Activated CD4-positive, alpha-beta T cell treated with anti-CD3 and anti-CD28 coated beads, Interleukin-2, amount 50 U/mL, for 24 hours (primary cell): ENCODE data around the gene KCTD13.
A peak's percentile ranks its signal among the peaks of the same experiment; 100 is the strongest.
"Not testable (repeated sequence)": the region's sequence is repeated elsewhere in the genome, so short reads cannot be mapped to it uniquely, and the experiment has no call there.

ENCODE experiments used
- DNase-seq, 2 donors: peaks; one replicate each; pipeline ENCODE4 v3.0.0-alpha.2; 2020; ENCODE audit warnings: low read depth in 1 of 2, low spot score in 1 of 2

KCTD13 gene

DNA sequence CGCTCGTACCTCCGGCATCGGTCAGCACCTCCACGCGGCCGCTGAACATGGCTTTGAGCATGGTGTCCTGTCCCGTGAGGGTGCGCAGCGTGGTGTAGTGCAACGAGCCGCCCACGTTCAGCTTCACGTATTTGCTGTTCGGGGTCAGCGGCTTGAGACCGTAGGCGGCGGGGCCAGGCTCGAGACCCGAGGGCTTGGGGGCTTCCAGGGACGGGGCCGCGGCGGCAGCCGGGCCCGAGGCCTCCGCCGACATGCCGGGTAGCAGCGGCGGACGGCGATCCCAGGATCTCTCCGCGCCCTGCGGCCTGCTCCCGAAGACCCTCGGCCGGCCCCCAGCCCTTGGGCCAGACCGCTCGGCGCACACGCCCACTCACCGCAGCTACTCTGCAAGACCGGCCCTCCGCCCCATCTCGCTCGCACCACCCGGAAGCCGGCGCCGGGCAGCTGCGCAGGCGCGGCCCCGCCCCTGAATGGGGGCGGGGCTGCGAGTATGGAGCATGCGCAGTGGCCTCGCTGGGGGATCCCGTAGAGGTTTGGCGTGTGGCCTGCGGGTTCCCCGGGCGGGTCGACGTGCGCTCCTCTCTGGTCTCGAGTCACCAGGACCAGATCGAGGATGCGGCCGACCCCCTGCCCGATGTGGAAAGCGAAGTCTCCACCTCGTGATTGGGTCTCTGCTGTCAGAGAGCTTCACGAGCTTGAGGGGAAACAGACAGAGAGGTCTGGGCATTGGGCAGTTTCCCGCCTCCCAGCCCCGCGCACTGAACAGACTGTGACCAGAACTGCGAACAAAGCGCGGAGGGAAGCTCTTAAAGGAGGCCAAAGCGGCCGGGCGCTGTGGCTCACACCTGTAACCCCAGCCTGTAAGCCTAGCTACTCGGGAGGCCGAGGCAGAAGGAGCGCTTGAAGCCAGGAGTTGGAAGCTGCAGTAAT, at the start of gene KCTD13:
Gene KCTD13 (minus strand): TSS at position 446 of the 930 bp plus-strand sequence. CDS start 193 bp downstream, at position 253.
- DNase-seq: peak; percentile 85 to 95

- DNase-seq: no peak
Observed at GRCh38 chr16:29975134-29975538, 49.1 kb upstream of the KCTD13 start.

DNA sequence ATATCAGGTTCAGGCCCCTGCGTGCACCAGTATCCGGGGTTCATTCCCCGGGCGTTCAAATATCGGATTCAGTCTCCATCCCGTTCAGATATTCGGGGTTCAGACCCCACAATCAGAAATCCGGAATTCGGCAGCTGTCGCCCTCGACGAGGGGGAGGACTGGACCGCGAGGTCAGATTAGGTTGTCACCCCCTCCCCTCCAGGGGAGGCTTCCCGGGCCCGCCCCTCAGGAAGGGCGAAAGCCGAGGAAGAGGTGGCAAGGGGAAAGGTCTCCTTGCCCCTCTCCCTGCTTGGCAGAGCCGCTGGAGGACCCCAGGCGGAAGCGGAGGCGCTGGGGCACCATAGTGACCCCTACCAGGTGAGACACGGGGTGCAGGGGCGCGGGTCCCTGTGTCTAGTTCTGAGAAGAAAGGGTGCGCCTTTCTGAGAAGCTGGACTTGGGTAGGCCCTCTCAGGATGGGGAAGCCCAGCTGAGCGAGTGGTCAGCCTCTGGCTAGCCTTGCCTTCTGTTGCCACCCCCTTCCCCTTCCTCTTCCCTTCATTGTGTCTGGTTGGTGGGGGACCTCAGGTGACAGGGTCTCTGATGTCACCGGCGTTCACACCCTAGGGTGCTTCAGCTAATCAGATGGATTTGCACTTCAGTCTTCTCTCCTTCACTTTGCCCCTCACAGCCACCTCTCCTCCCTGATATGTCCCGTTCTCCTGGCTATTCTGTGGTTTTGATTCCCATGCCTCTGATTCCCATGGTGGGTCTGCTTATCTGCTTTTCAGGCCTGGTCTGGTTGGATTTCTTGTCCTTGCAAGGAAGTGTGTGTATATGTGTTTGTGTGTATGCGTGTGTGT, 48.5 kb upstream of the KCTD13 start:
- no peak for DNase-seq

DNA sequence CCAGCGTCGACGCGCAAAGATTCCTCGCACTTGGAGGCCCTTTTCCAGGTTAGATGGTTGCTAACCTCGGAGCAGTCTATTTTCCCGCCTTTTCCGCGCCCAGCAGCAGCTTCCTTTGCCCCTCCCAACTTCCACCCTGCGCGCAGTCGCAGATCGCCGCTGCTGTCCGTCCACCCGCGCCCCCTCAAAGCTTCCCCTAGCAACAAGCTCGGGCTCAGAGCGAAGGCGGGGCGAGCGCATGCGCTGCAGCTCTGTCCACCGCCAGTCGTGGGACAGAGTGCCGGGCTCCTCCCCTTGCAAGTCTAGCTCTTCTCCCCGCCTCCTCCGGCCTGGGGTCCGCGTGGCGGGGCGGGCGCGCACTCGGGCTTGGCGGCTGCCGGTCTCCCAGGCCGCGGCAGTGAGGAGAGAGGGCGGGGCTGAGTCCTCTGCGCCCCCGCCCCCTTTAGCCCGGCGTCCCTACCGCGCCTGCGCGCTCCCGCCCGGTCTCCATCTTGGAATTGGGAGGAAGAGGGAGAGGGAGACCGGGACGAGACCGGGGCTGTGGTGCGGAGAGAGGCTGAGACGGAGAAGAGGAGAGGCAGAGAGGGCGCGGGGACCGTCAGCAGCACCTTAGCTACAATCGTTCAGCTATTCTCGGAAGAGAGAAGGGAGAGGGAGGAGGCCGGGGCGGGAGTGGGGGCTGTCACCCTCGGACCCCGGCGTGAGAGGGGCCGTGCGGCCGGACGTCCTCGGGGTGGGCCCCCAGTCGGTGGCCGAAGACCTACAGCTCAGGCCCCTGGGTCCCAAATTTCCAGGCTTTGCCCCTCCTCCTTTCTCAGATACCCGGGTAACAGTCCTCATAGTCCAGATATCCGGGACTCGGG, 47.6 kb upstream of the KCTD13 start, which contains the start of gene TAOK2:
Gene TAOK2 (plus strand): TSS at position 485 of the 863 bp plus-strand sequence. CDS start 3,905 bp downstream, outside the sequence.
- DNase-seq: peak; percentile 93 to 94

DNA sequence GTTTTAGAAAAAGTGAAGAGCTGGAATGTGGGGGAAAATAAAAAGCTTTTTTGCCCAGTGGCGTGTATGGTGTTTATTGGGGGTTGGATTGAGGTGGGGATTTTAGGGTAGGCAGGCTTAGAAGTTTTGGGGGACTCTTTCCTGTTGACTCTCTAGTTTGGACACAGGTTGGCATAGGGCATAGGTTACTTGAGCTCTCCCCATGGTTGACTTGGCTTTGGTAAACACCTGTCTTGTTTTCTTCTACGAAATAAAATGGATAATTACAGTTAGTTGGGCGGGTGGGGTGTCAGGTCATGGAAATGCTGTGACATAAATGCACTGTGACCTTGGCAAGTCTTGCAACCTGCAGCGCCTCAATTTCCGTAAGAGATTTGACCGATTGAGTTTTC, 47.0 kb upstream of the KCTD13 start:
- no peak for DNase-seq

- DNase-seq: no peak
Observed at GRCh38 chr16:29972500-29972899, 46.5 kb upstream of the KCTD13 start.

DNA sequence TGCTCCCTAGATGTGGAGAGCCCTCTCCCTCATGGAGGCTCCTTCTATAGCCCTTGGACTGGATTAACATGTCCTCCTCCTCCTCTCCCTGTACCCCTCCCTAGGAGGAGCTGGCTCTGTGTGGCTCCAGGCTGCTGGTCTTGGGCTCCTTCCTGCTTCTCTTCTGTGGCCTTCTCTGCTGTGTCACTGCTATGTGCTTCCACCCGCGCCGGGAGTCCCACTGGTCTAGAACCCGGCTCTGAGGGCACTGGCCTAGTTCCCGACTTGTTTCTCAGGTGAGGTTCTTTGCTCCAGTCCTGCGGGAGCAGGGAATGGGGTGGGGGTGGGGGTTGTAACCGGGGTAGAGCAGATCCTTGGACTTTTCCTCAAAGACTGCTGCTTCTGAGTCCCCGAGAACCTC, 45.3 kb upstream of the KCTD13 start:
- no peak for DNase-seq

DNA sequence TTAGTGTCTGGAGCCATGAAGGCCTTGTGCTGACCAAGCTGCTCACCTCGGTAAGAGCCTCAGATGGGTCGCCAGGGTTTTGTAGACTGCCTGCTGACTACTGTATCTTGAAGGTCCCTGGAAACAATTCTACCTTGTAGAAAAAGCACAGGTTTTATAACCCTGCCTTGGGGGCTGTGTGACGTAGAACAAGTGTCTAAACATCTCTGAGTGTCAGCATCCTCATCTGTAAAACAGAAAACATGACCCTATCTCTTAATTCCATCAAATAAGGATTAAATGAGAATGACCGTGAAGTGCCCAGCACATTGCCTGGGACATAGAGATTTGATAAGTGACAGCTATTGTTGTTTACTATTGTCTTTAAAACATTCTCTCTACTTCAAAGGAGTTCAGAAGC, 42.2 kb upstream of the KCTD13 start:
- DNase-seq: no peak

DNA sequence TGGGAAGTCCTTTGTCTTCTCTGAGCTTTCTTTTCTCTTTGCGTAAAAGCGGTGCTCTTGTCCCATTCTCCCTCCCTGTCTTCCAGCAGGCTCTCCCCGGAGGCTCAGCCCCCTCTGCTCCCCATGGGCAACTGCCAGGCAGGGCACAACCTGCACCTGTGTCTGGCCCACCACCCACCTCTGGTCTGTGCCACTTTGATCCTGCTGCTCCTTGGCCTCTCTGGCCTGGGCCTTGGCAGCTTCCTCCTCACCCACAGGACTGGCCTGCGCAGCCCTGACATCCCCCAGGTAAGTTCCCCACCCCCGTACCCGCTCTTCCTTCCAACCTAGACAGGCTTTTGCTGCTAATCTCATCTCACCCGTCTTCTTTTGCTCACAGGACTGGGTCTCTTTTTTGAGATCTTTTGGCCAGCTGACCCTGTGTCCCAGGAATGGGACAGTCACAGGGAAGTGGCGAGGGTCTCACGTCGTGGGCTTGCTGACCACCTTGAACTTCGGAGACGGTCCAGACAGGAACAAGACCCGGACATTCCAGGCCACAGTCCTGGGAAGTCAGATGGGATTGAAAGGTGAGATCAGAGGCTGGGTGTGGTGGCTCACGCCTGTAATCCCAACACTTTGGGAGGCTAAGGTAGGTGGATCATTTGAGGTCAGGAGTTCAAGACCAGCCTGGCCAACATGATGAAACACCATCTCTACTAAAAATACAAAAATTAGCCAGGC, 37.2 kb upstream of the KCTD13 start:
- no peak for DNase-seq

- DNase-seq: no peak
Observed at GRCh38 chr16:29962344-29962994, 36.4 kb upstream of the KCTD13 start.

DNA sequence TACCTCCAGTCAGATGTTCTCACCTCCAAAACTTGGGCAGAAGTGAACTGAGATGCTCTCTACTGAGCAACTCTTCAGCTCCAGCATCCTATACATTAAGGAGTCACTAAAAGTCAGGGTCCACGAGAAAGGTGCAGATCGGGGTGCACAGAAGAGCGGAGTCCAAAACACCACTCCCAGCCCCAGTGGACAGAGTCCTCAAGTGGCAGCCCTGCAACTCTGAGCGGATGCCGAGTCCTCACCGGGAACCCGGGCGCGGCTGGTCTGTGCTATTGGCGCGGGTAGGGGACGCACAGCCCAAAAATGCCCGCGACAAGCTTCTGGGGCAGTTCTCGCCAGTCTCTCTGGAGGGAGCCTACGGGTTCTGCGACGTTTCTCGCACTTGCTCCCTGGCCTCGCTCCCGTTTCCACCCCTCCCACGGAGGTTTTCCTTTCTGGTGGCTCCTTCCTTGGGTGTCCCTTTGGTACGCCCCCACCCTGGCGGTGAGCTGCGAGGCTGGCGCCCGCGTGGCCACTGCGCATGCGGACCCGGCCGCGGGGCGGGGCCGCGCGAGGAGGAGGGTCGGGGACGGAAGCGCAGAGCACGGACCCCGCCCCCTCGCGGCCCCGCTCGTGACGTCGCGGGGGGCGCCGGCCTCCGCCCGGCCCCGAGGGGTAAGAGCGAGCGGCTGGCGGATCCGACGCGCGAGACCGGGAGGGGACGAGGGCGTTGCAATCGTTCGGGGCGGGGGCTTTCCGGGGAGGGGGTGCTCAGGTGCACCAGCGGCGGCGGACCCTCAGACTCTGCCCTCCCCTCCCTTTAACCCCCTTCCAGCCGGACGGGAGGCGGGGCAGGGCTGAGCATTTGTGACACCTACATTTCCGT, 35.7 kb upstream of the KCTD13 start, which contains the start of gene TMEM219:
Gene TMEM219 (plus strand): TSS at position 601 of the 865 bp plus-strand sequence. CDS start 1,065 bp downstream, outside the sequence.
- peak; percentile 84 to 95 for DNase-seq

DNA sequence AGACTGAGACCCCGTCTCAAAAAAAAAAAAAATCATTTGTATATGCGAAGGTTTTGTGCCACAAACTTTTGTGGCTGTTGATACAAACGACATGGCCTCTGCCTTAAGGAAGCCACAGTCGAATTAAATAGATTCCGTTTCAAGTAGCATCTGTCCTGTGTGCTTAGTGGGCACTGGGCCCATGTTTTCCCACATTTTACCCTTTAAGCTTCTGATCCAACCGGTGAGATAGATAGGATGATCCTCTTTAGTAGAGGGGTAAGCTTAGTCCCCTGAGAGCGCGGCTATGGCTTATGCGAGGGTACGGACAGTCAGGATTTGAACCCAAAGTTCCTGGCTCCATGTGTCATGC, 35.1 kb upstream of the KCTD13 start:
- no peak for DNase-seq

- not testable (repeated sequence) for DNase-seq
Observed at GRCh38 chr16:29959821-29960220, 33.8 kb upstream of the KCTD13 start.

GRCh38 chr16:29959293-29959692, 33.3 kb upstream of the KCTD13 start:
- no peak for DNase-seq

DNA sequence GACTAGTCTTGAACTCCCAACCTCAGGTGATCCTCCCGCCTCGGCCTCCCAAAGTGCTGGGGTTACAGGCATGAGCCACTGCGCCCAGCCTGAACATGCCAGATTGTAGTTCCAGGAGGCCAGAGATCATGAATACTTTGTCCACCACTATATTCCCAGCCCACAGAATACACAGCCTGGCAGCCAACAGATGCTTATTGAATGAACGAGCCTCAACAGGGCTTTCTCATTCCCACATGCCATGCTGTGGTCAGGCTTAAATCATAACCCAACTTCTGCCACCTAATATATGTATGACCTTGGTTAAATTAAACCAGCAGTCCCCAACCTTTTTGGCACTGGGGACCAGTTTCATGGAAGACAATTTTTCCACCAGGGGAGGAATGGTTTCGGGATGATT, 32.7 kb upstream of the KCTD13 start:
- no peak for DNase-seq

DNA sequence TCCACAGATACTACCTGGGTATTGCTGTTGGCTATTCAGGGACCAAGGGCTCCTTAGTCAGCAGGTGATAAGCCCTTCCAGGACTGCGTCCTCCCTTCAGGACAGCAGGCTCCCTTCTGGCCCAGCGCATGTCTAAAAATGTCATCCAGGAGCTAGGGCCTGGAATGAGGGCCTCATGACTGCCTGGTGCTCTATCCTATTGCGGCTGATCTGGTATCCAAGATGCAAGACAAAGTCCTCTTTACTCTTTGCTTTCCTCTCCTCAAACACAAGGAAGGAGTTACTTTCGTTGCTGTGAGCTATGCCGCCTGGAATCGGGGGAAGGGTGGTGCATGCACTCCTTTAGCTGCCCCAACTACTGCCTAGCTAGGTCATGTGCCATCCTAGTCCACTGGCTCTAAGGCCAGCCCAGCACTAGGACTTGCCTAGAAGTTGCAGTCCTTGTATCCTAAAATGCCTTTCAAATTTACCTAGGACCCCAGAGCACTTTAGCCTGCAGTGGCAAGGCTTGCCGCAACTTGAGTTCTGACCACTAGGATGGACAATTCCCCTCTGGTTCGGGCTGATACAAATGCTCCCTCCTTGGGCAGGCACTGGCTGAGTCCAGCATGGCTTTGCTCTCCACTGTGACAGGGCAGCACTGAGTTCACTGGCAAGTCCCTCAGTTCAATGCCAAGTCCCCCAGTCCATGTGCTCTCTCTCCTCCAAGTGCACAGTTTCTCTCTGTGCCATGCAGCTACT, 25.8 kb upstream of the KCTD13 start:
- DNase-seq: no peak

DNA sequence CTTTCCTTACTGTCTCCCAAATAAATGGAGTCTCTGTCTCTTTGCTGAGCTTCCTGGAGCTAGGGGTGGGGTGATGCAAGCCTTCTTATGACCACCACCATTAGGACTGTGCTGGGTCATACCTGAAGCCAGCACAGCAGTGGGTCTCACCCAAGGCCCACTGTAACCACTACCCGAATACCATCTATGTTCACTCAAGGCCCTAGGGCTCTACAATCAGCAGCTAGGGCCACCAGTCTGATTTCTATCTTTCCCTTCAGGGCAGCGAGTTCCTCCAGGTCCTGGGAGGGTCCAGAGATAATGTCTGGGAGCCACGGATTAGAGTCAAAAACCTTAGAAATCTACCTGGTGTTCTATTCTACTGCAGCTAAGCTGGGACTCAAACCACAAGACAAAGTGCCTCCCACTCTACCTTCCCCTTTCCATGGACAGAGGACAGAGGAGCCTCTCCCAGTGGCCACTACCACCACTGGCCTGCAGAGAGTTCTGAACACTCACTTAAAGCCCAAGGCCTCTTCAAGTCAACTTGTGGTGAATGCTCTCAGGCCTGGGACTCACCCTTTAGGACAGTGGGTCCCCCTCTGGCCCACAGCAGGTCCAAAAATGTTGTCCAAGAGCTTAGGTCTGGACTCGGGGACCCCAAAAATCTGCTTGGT, 24.9 kb upstream of the KCTD13 start:
- no peak for DNase-seq
